Ishikawa (cell line): ENCODE results near the gene VTCN1.

Experiments used
- CEBPB ChIP-seq: IDR thresholded peaks from 2 replicates; pipeline ENCODE4 v1.6.1; 2012
- EP300 ChIP-seq: IDR thresholded peaks from 2 replicates; pipeline ENCODE4 v1.6.1; 2012; ENCODE audit warnings: borderline replicate concordance
- NFIC ChIP-seq: IDR thresholded peaks from 2 replicates; pipeline ENCODE4 v1.6.1; 2012
- TCF12 ChIP-seq: IDR thresholded peaks from 2 replicates; pipeline ENCODE4 v1.6.1; 2012; ENCODE audit warnings: low read depth

- no peak for TF ChIP-seq NFIC
- TF ChIP-seq TCF12: no peak
- TF ChIP-seq CEBPB: no peak
- TF ChIP-seq EP300: no peak
Observed at GRCh38 chr1:117257291-117257690, 46.6 kb upstream of the VTCN1 start.
